Measurements from ENCODE around the gene SOX6.

The SOX6 gene

GRCh38 chr11:15985127-15985859 is 371.1 kb downstream of the SOX6 start:
- no peak for DNase-seq

- DNase-seq: no peak
These were observed 375.1 kb downstream of the SOX6 start for GRCh38 chr11:15981292-15981691.

- no peak for DNase-seq
These were observed 379.2 kb downstream of the SOX6 start for GRCh38 chr11:15977116-15977515.

DNA sequence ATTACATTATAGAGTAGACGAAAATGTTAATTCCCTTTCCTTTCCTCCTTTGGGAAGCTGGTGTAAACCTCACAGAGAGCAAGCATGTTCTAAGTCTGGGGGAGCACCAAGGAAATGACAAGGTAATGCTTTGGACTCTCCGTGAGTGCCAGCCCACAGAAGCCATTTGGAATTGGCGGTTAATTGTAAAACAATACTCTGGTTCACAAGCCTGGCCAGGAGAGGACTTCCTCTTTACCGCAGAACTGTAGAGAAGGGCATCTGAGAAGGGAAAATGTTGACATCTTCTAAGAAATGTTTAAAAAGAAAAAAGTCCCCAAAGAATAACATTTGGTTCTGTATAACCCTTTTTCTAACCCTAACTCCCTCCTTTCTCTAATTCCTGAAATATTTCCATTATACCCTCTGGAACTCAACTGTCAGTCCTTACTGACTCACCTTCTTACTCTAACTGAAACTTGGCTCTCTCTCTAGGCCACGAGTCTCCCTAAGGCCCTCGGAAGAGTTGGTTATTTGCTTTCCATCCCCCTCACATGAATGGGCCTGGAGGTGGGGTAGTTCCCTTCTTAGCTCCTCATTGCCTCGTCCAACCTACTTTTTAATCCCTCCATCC is 379.8 kb downstream of the SOX6 start:
- no peak for DNase-seq

DNA sequence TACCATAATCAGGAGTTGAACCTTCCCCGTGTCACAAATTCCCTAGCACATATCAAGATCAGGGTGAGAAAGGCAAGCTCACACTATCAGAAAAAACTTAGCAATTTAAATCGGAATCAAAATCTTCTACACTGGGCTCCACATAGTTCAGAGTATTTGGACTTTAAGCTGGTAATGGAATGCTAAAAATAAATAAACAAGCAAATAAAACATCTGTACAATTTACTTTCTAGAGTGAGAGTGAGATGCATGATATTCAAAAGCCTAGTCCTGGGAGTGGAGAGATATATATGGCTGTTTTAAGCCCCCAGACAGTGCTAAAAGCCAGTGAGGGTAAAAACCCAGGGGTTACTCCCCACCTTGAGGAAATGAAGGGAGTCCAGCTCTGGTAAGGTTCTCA is 380.6 kb downstream of the SOX6 start:
- no peak for DNase-seq

DNA sequence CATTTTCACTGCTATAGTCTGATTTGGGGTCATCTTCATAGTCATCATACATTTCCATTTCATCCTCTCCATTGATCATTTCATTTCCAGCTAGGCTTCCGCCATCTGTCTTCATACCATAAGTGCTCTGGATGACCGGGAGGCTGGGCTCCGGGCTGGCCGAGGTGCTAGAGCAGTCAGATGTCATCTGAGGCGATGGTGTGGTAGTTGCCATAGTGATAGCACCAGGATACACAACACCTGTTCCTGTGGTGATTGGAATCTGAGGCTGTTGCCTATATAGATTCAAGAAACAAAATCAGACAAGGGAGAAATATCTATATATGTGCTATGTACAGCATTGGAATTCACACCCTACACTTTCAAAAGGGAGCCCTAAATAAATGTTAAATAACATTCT is 383.5 kb downstream of the SOX6 start:
- no peak for DNase-seq

GRCh38 chr11:15971215-15971546 is 385.2 kb downstream of the SOX6 start:
- DNase-seq: no peak

- DNase-seq: no peak
These were observed 385.7 kb downstream of the SOX6 start for GRCh38 chr11:15970506-15971214.

- DNase-seq: no peak
These were observed 386.5 kb downstream of the SOX6 start for GRCh38 chr11:15969701-15970329.

DNA sequence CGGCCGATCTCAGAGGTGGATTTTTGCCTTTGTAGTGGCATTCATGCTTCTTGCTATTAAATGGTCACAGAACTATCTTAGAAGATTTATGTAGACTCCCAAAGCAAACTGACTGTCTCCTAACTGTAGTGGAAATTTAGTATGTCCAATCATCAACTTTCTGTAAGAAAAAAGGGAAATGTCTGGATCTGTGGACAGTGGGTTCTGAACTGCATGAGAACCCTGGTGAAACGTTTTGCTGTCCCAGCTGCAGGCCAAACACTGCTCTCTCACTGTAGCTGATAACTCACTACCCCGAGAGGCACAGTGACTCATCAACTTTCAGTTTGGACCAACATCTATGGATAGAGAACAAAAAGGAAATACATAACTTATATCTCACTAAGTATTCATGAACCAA is 387.1 kb downstream of the SOX6 start:
- no peak for DNase-seq

GRCh38 chr11:15968461-15969130 is 387.8 kb downstream of the SOX6 start:
- DNase-seq: no peak

- DNase-seq: no peak
These were observed 388.4 kb downstream of the SOX6 start for GRCh38 chr11:15967966-15968365.

GRCh38 chr11:15967166-15967565 is 389.2 kb downstream of the SOX6 start:
- no peak for DNase-seq

- no peak for DNase-seq
These were observed 390.6 kb downstream of the SOX6 start for GRCh38 chr11:15965562-15966250.

GRCh38 chr11:15963266-15963665 is 393.1 kb downstream of the SOX6 start:
- no peak for DNase-seq

DNA sequence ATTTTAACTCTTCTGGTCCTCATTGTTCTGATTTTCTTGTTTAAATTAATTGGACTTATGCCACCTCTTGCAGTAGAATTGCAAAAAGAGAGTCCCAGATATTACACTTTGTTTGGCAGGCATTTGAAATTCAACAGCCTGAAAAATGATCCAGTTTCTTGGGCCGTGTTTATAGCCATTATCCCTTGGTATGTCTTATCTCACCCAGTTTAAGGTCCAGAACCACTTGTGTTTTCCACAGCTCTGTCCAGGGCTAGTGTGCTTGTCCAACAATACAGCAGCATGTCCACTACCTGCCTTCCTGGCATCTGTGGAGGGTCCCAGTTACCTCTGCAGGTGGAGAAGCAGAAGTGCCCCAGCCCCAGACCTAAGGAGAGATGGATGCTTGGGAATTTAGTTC is 397.4 kb downstream of the SOX6 start:
- DNase-seq: no peak

- DNase-seq: no peak
These were observed 399.1 kb downstream of the SOX6 start for GRCh38 chr11:15957234-15957633.

GRCh38 chr11:15956302-15956701 is 400.0 kb downstream of the SOX6 start:
- no peak for DNase-seq

DNA sequence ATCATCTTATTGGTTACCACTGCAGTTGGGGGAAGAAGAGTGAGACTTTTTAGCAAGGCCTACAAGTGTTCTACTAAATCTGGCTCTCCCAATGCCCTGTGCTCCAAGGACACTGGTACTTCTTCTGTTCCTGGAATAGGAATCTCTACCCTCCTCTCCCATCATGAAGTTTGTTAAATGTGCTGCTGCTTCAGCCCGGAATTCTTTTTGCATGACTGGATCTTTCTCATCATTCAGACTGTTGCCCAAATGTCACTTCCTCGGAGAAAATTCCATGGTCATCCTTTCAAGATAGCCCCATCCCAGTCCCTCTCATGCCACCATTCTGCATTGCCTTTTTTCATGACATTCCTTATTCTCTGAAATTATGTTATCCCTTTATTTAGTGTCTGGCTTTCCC is 400.8 kb downstream of the SOX6 start:
- DNase-seq: no peak

DNA sequence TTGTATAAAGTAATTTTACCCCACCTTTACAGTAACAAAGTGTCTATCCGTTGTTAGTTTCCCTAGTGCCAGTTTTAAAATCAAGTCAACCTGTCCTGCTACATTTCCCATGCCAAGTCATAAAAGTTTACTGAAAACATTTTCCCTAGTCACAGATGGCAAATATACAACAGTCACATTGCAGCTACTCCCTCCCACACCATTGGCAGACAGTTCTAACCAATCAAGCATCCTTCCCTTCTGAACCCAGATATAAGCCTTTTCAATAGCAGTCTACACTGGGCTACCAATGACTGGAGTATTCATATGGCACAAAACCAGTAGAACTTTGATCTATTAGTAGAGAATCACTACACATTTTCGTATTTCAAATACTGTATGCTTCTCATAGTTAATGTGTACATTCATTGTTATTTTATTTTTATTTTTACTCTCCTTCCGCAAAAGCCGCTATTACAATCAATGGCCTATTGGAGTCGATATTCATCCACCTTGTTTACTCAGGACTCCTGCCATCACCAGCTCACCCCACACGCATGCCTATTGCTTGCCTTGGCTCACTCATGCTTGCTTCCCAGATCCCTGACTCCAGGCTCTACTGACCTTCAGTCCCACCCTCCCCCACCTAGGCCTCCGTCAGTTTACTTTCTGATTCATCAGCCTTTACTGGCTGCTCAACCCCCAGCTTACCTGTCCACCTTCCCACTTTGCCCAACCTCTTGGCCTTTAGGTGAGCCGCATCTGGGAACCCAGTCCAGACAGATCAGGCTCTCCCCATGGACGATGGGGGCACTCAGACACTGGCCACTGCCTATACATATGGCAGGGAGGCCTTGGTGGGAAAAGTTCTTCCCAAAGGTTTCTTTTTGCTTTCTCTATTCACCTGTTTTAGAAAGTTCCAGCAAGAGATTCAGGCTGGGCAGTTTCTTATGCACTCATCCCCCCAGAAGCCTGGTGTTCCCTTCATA is 408.4 kb downstream of the SOX6 start:
- no peak for DNase-seq

DNA sequence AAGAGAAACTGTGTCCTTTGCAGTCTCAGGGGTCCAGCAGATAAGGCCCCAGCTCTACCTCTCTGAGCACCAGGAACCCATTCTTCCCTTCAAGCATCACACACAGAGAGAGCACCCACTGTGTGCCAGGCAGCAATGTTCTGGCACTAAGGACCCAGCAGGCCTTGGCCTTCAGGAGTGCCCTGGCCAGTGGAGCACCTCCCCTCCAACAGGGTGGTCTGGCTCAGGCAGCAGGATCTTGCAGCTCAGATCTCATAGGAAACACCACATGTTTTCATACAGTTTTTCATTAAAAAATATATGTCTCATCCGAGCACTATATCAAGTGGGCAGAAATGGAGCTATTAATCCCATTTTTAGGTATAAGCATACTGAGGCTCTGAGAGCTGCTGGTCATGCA is 410.6 kb downstream of the SOX6 start:
- no peak for DNase-seq

GRCh38 chr11:15944460-15944859 is 411.9 kb downstream of the SOX6 start:
- DNase-seq: no peak
